SU-DHL-6 (cell line): ENCODE measurements around the gene HTR3B.
"Not testable (repeated sequence)": the region's sequence is repeated elsewhere in the genome, so short reads cannot be mapped to it uniquely, and the experiment has no call there.

Source experiments
- H2AFZ ChIP-seq: fragments of 200-600 bp; sonication (generic); 2 replicates; pipeline ENCODE4 v1.6.1; 2014; ENCODE audit warnings: low read depth, mild to moderate bottlenecking, moderate library complexity, mixed read lengths, antibody characterized with exemption, low read length; ENCODE audit not compliant: severe bottlenecking
- H3F3A ChIP-seq: fragments of 200-600 bp; shearing (Covaris generic); 2 replicates; pipeline ENCODE4 v1.6.0; 2016; ENCODE audit warnings: antibody characterized with exemption, mild to moderate bottlenecking; ENCODE audit not compliant: insufficient read depth
- H3K27ac ChIP-seq: fragments of 200-600 bp; sonication (generic); 2 replicates; pipeline ENCODE4 v1.5.1; 2016; ENCODE audit warnings: low read depth, mild to moderate bottlenecking, low read length, moderate library complexity, mixed read lengths
- H3K27me3 ChIP-seq: fragments of 200-600 bp; sonication (generic), shearing (Covaris generic); 2 replicates; pipeline ENCODE4 v1.6.0; 2014; ENCODE audit warnings: mild to moderate bottlenecking, low read length
- H3K36me3 ChIP-seq: fragments of 200-600 bp; sonication (generic); 2 replicates; pipeline ENCODE4 v1.6.1; 2014; ENCODE audit warnings: mild to moderate bottlenecking, low read length, mixed read lengths
- H3K4me2 ChIP-seq: fragments of 300-600, 200-600 bp; shearing (Covaris generic), sonication (generic); 2 replicates; pipeline ENCODE4 v1.6.0; 2014; ENCODE audit warnings: low read length, low read depth, mild to moderate bottlenecking; ENCODE audit not compliant: poor library complexity, severe bottlenecking
- H3K4me3 ChIP-seq: fragments of 200-600 bp; sonication (generic); 2 replicates; pipeline ENCODE4 v1.5.1; 2014; ENCODE audit warnings: antibody characterized with exemption, low read length, mild to moderate bottlenecking, mixed read lengths; ENCODE audit not compliant: insufficient read depth, poor library complexity, severe bottlenecking
- H3K79me2 ChIP-seq: fragments of 200-600 bp; sonication (generic); 2 replicates; pipeline ENCODE4 v1.6.1; 2014; ENCODE audit warnings: mild to moderate bottlenecking, low read length, moderate library complexity; ENCODE audit not compliant: insufficient read depth
- H3K9ac ChIP-seq: fragments of 200-600 bp; sonication (generic); 2 replicates; pipeline ENCODE4 v1.7.0; 2014; ENCODE audit warnings: mild to moderate bottlenecking, low read length
- H3K9me2 ChIP-seq: fragments of 200-600 bp; sonication (generic); replicated peaks from 2 replicates; pipeline ENCODE4 v1.6.1; 2014; ENCODE audit warnings: low read length; ENCODE audit not compliant: insufficient read depth
- H3K9me3 ChIP-seq: fragments of 200-600 bp; sonication (generic); 2 replicates; pipeline ENCODE4 v1.6.1; 2014; ENCODE audit warnings: low read length, mixed read lengths; ENCODE audit not compliant: insufficient read depth
- H4K20me1 ChIP-seq: fragments of 200-600 bp; sonication (generic); 2 replicates; pipeline ENCODE4 v1.6.1; 2014; ENCODE audit warnings: low read depth, mild to moderate bottlenecking, antibody characterized with exemption, low read length, moderate library complexity, mixed read lengths
- EZH2phosphoT487 ChIP-seq: fragments of 200-600 bp; sonication (generic), shearing (Covaris generic); conservative IDR thresholded peaks from 2 replicates; pipeline ENCODE4 v1.6.1; 2018; ENCODE audit warnings: mild to moderate bottlenecking, antibody characterized with exemption, low read length, moderate library complexity, mixed read lengths
- TF ChIP-seq, protein P1 (sequence below): fragments of 200-600 bp; sonication (generic); IDR thresholded peaks from one replicate; pipeline ENCODE4 v1.5.1; 2017; ENCODE audit warnings: antibody characterized with exemption, mild to moderate bottlenecking, low read length, moderate library complexity; ENCODE audit not compliant: insufficient read depth, poor library complexity, severe bottlenecking

The HTR3B gene

DNA sequence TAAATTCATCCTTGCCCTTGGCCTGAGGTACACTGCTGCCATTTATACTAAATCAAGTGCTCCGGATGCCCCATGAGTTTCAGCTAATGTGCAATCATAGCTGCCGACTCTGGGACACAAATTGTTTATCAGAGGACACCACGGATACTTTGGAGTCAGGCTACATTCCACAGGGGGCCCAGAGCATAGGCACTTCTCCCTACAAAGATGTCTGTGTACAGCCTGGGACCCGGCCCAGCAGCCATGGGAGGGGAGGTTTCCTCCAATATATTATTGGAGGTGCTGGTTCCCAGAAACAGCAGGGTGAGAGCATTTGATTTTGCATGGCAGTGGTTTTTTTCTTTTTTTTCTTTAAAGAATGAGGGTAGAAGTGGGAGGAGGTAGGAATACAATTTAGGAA is 31.3 kb downstream of the HTR3B start:
- Histone ChIP-seq H3K27ac (no peak overlapping the region), H3K9me2 (no peaks in the 10 kb centered on the region), H3K9ac (no peak overlapping the region), H2AFZ (no peak overlapping the region), H3K36me3 (no peaks in the 10 kb centered on the region), H3K4me2 (no peak overlapping the region), H4K20me1 (no peaks in the 10 kb centered on the region), H3K79me2 (no peaks in the 10 kb centered on the region), H3K27me3 (no peaks in the 10 kb centered on the region), H3F3A (no peaks in the 10 kb centered on the region), H3K9me3 (no peaks in the 10 kb centered on the region), H3K4me3 (no peak overlapping the region)
- TF ChIP-seq, protein P1, sequence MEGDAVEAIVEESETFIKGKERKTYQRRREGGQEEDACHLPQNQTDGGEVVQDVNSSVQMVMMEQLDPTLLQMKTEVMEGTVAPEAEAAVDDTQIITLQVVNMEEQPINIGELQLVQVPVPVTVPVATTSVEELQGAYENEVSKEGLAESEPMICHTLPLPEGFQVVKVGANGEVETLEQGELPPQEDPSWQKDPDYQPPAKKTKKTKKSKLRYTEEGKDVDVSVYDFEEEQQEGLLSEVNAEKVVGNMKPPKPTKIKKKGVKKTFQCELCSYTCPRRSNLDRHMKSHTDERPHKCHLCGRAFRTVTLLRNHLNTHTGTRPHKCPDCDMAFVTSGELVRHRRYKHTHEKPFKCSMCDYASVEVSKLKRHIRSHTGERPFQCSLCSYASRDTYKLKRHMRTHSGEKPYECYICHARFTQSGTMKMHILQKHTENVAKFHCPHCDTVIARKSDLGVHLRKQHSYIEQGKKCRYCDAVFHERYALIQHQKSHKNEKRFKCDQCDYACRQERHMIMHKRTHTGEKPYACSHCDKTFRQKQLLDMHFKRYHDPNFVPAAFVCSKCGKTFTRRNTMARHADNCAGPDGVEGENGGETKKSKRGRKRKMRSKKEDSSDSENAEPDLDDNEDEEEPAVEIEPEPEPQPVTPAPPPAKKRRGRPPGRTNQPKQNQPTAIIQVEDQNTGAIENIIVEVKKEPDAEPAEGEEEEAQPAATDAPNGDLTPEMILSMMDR, result no peak
- TF ChIP-seq EZH2phosphoT487, result no peak

DNA sequence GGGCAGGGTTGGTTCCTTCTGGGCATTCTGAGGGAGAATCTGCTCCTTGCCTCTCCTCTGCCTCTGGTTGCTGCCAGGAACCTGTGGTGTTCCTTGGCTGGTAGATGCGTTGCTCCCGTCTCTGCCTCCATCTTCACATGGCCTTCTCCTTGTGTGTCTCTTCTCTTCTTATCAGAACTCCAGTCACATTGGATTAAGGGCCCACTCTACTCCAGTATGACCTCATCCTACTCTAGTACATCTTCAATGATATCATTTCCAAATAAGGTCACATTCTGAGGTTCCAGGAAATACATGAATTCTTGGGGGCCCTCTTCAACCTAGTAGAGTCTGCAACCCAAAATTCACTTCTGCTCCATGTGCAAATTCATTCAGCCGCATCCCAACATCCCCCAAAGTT is 33.3 kb downstream of the HTR3B start:
- no peak overlapping the region for H3K27ac ChIP-seq

DNA sequence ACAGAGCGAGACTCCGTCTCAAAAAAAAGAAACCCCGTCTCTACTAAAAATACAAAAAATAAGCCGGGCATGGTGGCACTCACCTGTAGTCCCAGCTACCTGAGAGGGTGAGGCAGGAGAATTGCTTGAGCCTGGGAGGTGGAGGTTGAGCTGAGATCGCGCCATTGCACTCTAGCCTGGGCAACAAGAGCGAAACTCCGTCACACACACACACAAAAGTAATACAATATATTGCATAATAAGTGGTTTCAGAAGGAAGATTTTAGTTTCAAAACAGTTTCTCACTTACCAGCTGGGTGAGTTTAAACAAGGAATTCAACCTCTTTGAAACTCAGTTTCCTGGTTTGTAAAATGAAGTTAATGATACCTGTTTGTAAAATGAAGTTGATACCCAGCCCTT is 37.7 kb downstream of the HTR3B start:
- Histone ChIP-seq H3K9me2 (no peaks in the 10 kb centered on the region), H3K36me3 (no peaks in the 10 kb centered on the region), H3F3A (no peaks in the 10 kb centered on the region), H3K4me3 (no peak overlapping the region), H3K79me2 (no peaks in the 10 kb centered on the region), H3K4me2 (no peak overlapping the region), H3K27me3 (no peaks in the 10 kb centered on the region), H3K27ac (no peak overlapping the region), H3K9me3 (no peaks in the 10 kb centered on the region), H3K9ac (no peak overlapping the region), H2AFZ (no peak overlapping the region), H4K20me1 (no peaks in the 10 kb centered on the region)
- TF ChIP-seq, protein P1, result no peak
- no peak for TF ChIP-seq EZH2phosphoT487

More for the DNA sequence above, 33.3 kb downstream of the HTR3B start:
- H3K79me2 ChIP-seq, result no peaks in the 10 kb centered on the region
- H3K36me3 ChIP-seq, result no peaks in the 10 kb centered on the region
- H3K9me3 ChIP-seq, result no peaks in the 10 kb centered on the region
- TF ChIP-seq, protein P1, result no peak
- no peak for TF ChIP-seq EZH2phosphoT487
- H3K4me3 ChIP-seq, result no peak overlapping the region
- no peak overlapping the region for H2AFZ ChIP-seq
- no peaks in the 10 kb centered on the region for H3K9me2 ChIP-seq
- H3K27me3 ChIP-seq, result no peaks in the 10 kb centered on the region
- no peaks in the 10 kb centered on the region for H4K20me1 ChIP-seq
- no peak overlapping the region for H3K9ac ChIP-seq
- H3K4me2 ChIP-seq, result no peak overlapping the region
- H3F3A ChIP-seq, result no peaks in the 10 kb centered on the region

DNA sequence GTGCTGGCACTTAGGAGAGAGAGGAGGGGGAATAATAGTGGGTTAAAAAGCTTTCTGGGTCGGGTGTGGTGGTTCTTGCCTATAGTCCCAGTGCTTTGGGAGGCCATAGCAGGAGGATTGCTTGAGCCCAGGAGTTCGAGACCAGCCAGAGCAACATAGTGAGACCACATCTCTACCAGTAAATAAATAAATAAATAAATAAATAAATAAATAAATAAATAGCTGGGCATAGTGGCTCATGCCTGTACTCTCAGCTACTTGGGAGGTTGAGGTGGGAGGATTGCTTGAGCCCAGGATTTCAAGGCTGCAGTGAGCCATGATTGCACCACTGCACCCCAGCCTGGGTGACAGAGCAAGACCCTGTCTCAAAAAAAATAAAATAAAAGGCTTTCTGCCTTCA is 41.6 kb downstream of the HTR3B start:
- not testable (repeated sequence) for H3F3A ChIP-seq, H3K4me3 ChIP-seq, H3K36me3 ChIP-seq, H3K9ac ChIP-seq, H4K20me1 ChIP-seq, H3K9me2 ChIP-seq, H3K27me3 ChIP-seq, H3K9me3 ChIP-seq, H3K79me2 ChIP-seq, H3K4me2 ChIP-seq, H2AFZ ChIP-seq, H3K27ac ChIP-seq
